Prostate gland (tissue), 2 donors: Measurements from ENCODE around the gene PRMT5.

Experiments
- POLR2A ChIP-seq: fragments of 450-650 bp; IDR thresholded peaks from one replicate; pipeline ENCODE4 v1.6.1; 2016; ENCODE audit warnings: antibody characterized with exemption, mild to moderate bottlenecking
- POLR2AphosphoS5 ChIP-seq: sonication (generic); formaldehyde crosslinking; IDR thresholded peaks from one replicate; pipeline ENCODE4 v1.6.1; 2017; ENCODE audit warnings: antibody characterized with exemption
- TF ChIP-seq, protein P1 (sequence below), 4 experiments: fragments of 200-600 bp in 2 of 4; fragments of 450-650 bp in 2 of 4; sonication (generic) in 2 of 4; IDR thresholded peaks; 1 replicate in 3 of 4; 2 replicates in 1 of 4; pipeline ENCODE4 v1.5.1; 2016 to 2019; ENCODE audit warnings: antibody characterized with exemption in 4 of 4, mild to moderate bottlenecking in 2 of 4, moderate library complexity in 2 of 4

DNA sequence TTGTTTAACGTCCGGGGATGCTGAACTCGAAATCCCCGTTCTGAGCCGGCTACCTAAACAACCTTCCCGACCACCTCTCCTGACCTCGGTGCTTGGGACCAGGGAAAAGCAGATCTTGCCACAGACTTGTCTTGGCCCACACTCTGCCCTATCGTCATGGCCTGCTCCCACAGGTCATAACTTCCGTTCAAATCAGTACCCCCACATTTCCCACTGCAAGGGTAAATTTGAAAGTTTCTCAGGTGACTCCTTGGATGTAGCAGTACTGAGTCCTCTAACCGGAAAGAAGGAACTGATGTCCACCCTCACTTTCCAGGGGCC is 9.6 kb downstream of the PRMT5 start:
- TF ChIP-seq, protein P1, sequence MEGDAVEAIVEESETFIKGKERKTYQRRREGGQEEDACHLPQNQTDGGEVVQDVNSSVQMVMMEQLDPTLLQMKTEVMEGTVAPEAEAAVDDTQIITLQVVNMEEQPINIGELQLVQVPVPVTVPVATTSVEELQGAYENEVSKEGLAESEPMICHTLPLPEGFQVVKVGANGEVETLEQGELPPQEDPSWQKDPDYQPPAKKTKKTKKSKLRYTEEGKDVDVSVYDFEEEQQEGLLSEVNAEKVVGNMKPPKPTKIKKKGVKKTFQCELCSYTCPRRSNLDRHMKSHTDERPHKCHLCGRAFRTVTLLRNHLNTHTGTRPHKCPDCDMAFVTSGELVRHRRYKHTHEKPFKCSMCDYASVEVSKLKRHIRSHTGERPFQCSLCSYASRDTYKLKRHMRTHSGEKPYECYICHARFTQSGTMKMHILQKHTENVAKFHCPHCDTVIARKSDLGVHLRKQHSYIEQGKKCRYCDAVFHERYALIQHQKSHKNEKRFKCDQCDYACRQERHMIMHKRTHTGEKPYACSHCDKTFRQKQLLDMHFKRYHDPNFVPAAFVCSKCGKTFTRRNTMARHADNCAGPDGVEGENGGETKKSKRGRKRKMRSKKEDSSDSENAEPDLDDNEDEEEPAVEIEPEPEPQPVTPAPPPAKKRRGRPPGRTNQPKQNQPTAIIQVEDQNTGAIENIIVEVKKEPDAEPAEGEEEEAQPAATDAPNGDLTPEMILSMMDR (IDR thresholded peaks at IDR 0.05): no peak
- no peak for TF ChIP-seq POLR2A
- no peak for TF ChIP-seq POLR2AphosphoS5
